ENCODE data around the gene TUT4. TPM values are rescaled to one million over a fixed set of nuclear protein-coding genes. Genes with fewer than 3 reads are reported as not detected.
A peak's percentile ranks its signal among the peaks of the same experiment; 100 is the strongest.

TUT4 gene
- total RNA-seq, 1 experiment from 2014 or later = 71.2 TPM

- intact Hi-C loops (cut with micrococcal nuclease; ENCODE audit: unreplicated experiment) = no loop called here
Observed at GRCh38 chr1:52404975-52405338, 147.9 kb downstream of the TUT4 start.

GRCh38 chr1:52404116-52404974 lies 148.5 kb downstream of the TUT4 start, which contains the start of the genes ORC1 and PRPF38A:
Gene ORC1, minus strand, starts transcription at chr1:52404423. Its CDS starts 2,200 bp downstream, at chr1:52402223.
Gene PRPF38A, plus strand, starts transcription at chr1:52404602. Its CDS starts 148 bp downstream, at chr1:52404750.
- Histone ChIP-seq H3K4me3 (ENCODE audit: low read depth, low read length, poor library complexity, severe bottlenecking) (peak within 1 kb of the TSS; percentile 83), H3K9me3 (ENCODE audit: low read depth, low read length, poor library complexity, severe bottlenecking) (no peaks in the 10 kb centered on the region), H3K27ac (ENCODE audit: low read depth, low read length, poor library complexity, severe bottlenecking) (peak within 1 kb of the TSS; percentile 95), H3K36me3 (ENCODE audit: insufficient read depth, low read length, poor library complexity, severe bottlenecking) (peaks cover 51% of the 10 kb centered on the region), H3K27me3 (replicated peaks; ENCODE audit: insufficient read depth, low read depth, low read length, poor library complexity) (no peaks in the 10 kb centered on the region), H3K4me1 (ENCODE audit: insufficient read depth, low read length, poor library complexity, severe bottlenecking) (peaks cover 13% of the 10 kb centered on the region)
- CTCF ChIA-PET = interaction anchor here (0.9 kb wide), 1 partner anchor 282 kb away, joined by 3 read pairs; no protein-coding TSS in a partner anchor
- intact Hi-C loops (cut with micrococcal nuclease; ENCODE audit: unreplicated experiment) = no loop called here
- no peak for TF ChIP-seq EZH2 (IDR thresholded peaks at IDR 0.05; ENCODE audit: borderline replicate concordance, low read depth, low read length, poor library complexity, severe bottlenecking)
- peak; percentile 38 for TF ChIP-seq CTCF (conservative IDR thresholded peaks at IDR 0.05; ENCODE audit: low read depth, low read length)
- peak; percentile 99 for DNase-seq (ENCODE audit: low spot score)
- TSS peak; percentile 72 for BruUV-seq (replicated peaks)
- POLR2A ChIA-PET (ENCODE audit: low non-redundant PET) = interaction anchor here (0.8 to 1.2 kb wide), 2 partner anchors 149 to 349 kb away, joined by 3 to 10 read pairs; partner anchors contain the start of genes TUT4 and TXNDC12

More at GRCh38 chr1:52404975-52405338, 147.9 kb downstream of the TUT4 start:
- no peak for TF ChIP-seq EZH2 (IDR thresholded peaks at IDR 0.05; ENCODE audit: borderline replicate concordance, low read depth, low read length, poor library complexity, severe bottlenecking)
- TF ChIP-seq CTCF (conservative IDR thresholded peaks at IDR 0.05; ENCODE audit: low read depth, low read length) = no peak
- POLR2A ChIA-PET (ENCODE audit: low non-redundant PET) = interaction anchor here (1.2 kb wide), 1 partner anchor 350 kb away, joined by 3 read pairs; the partner anchor contains the start of gene TXNDC12
- DNase-seq (ENCODE audit: low spot score) = no peak
- Histone ChIP-seq H3K36me3 (ENCODE audit: insufficient read depth, low read length, poor library complexity, severe bottlenecking) (peaks cover 52% of the 10 kb centered on the region), H3K4me3 (ENCODE audit: low read depth, low read length, poor library complexity, severe bottlenecking) (peak overlapping the region; percentile 83), H3K9me3 (ENCODE audit: low read depth, low read length, poor library complexity, severe bottlenecking) (no peaks in the 10 kb centered on the region), H3K27me3 (replicated peaks; ENCODE audit: insufficient read depth, low read depth, low read length, poor library complexity) (no peaks in the 10 kb centered on the region), H3K4me1 (ENCODE audit: insufficient read depth, low read length, poor library complexity, severe bottlenecking) (peaks cover 13% of the 10 kb centered on the region), H3K27ac (ENCODE audit: low read depth, low read length, poor library complexity, severe bottlenecking) (peak overlapping the region; percentile 95)
- no TSS peak for BruUV-seq (replicated peaks)
- CTCF ChIA-PET = interaction anchor here (0.9 kb wide), 1 partner anchor 281 kb away, joined by 3 read pairs; no protein-coding TSS in a partner anchor

DNA sequence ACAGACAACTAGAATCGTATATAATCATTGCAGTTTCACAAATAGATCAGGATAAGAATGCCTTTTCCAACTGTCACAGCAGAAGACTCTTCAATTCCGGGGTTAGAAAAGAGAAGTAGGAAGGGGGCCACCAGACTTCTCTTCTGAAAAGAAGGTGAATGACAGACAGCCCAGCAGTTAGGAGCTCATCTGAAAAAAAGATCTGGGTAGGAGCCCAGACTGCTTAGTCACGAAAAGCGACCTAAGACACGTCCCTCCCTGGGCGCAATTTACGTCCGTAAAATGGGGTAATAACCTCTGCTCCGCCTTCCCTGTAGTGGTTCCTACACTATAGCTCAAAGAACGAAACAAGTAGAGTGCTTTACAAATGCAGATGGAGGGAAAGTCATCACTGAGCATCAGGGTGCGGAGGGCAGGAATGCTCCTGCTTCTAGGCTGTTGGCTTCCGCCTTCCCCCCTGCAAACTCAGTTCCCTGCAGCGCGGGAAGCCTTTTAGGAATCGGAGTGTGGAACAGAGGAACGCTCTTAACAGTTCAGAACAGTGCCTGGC lies 149.3 kb downstream of the TUT4 start:
- Histone ChIP-seq H3K36me3 (ENCODE audit: insufficient read depth, low read length, poor library complexity, severe bottlenecking) (peaks cover 44% of the 10 kb centered on the region), H3K9me3 (ENCODE audit: low read depth, low read length, poor library complexity, severe bottlenecking) (no peaks in the 10 kb centered on the region), H3K4me3 (ENCODE audit: low read depth, low read length, poor library complexity, severe bottlenecking) (peak overlapping the region; percentile 83), H3K27me3 (replicated peaks; ENCODE audit: insufficient read depth, low read depth, low read length, poor library complexity) (no peaks in the 10 kb centered on the region), H3K4me1 (ENCODE audit: insufficient read depth, low read length, poor library complexity, severe bottlenecking) (peaks cover 13% of the 10 kb centered on the region), H3K27ac (ENCODE audit: low read depth, low read length, poor library complexity, severe bottlenecking) (peak overlapping the region; percentile 95)
- ChIA-PET CTCF (no interaction called here), POLR2A (ENCODE audit: low non-redundant PET) (interaction anchor here (0.6 to 0.8 kb wide), 2 partner anchors 149 to 389 kb away, joined by 3 to 10 read pairs; partner anchors contain the start of gene TUT4)
- TF ChIP-seq EZH2 (IDR thresholded peaks at IDR 0.05; ENCODE audit: borderline replicate concordance, low read depth, low read length, poor library complexity, severe bottlenecking) (no peak), CTCF (conservative IDR thresholded peaks at IDR 0.05; ENCODE audit: low read depth, low read length) (no peak)
- TSS peak; percentile 51 for BruUV-seq (replicated peaks)
- DNase-seq (ENCODE audit: low spot score) = peak; percentile 73
- intact Hi-C loops (cut with micrococcal nuclease; ENCODE audit: unreplicated experiment) = loop anchor here (1.0 kb wide), 1 partner anchor 283 kb away; no protein-coding TSS in a partner anchor
